DND-41 (cell line): Measurements from ENCODE around the gene ZNF383.

Source experiments
- CTCF ChIP-seq: IDR thresholded peaks from 2 replicates; pipeline ENCODE4 v1.5.1; 2012; ENCODE audit warnings: borderline replicate concordance, low read length, moderate library complexity, mild to moderate bottlenecking; ENCODE audit not compliant: poor library complexity, severe bottlenecking; ENCODE audit errors: extremely low read depth
- EZH2 ChIP-seq: IDR thresholded peaks from 3 replicates; pipeline ENCODE4 v1.6.1; 2012; ENCODE audit warnings: borderline replicate concordance, low read depth, mild to moderate bottlenecking, moderate library complexity, low read length, inconsistent platforms; ENCODE audit not compliant: severe bottlenecking

DNA sequence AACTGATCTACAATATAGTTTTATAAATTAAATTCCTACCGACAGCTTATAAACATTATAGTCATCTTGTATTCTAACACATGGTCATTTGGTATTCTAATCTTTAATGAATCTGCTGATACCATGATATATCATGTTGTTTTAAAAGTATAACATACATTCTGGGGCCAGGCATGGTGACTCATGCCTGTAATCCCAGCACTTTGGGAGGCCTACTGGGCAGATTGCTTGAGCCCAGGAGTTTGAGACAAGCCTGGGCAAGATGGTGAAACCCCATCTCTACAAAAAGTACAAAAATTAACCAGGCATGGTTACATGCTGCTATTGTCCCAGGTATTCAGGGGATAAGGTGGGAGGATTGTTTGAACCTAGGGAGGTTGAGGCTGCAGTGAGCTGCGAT lies 3.1 kb downstream of the ZNF383 start:
- TF ChIP-seq EZH2: no peak
- no peak for TF ChIP-seq CTCF
